ENCODE results near the gene BLOC1S2. TPM values are rescaled to one million over a fixed set of nuclear protein-coding genes. Genes with fewer than 3 reads are reported as not detected.

The BLOC1S2 gene
- total RNA-seq, 1 experiment from 2014 or later = 54.1 TPM

DNA sequence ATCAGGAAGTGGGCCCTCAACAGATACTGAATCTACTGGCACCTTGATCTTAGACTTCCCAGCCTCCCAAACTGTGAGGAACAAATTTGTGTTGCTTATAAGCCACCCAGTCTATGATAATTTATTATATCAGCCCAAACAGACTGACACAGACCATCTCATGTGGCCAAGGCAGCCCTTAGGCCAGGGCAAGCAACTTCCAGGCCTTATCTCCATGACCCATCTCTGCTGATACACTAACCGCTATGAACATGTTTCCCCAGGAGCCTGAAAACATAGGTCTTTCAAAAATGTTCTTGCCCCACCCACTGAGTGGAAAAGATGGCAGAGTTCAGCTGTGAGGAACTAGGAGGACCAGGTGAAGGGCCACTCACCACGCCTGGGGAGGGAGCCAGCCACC, 3.2 kb upstream of the BLOC1S2 start:
- ATAC-seq (no peak), DNase-seq (ENCODE audit: low spot score) (no peak)
- no peaks in the 10 kb centered on the region for H3K9me3 Mint-ChIP-seq
- H3K4me1 Mint-ChIP-seq = peaks cover 20% of the 10 kb centered on the region
- H3K27me3 Mint-ChIP-seq (ENCODE audit: low read depth) = peaks cover 8% of the 10 kb centered on the region
- no peaks in the 10 kb centered on the region for H3K36me3 Mint-ChIP-seq
- ChIA-PET POLR2A (no interaction called here), CTCF (no interaction called here)
- no peak overlapping the region for H3K4me3 Mint-ChIP-seq
- no peak for TF ChIP-seq NR1H2 (CRISPR knock-in tag; IDR thresholded peaks at IDR 0.05)
- TF ChIP-seq, protein P1, sequence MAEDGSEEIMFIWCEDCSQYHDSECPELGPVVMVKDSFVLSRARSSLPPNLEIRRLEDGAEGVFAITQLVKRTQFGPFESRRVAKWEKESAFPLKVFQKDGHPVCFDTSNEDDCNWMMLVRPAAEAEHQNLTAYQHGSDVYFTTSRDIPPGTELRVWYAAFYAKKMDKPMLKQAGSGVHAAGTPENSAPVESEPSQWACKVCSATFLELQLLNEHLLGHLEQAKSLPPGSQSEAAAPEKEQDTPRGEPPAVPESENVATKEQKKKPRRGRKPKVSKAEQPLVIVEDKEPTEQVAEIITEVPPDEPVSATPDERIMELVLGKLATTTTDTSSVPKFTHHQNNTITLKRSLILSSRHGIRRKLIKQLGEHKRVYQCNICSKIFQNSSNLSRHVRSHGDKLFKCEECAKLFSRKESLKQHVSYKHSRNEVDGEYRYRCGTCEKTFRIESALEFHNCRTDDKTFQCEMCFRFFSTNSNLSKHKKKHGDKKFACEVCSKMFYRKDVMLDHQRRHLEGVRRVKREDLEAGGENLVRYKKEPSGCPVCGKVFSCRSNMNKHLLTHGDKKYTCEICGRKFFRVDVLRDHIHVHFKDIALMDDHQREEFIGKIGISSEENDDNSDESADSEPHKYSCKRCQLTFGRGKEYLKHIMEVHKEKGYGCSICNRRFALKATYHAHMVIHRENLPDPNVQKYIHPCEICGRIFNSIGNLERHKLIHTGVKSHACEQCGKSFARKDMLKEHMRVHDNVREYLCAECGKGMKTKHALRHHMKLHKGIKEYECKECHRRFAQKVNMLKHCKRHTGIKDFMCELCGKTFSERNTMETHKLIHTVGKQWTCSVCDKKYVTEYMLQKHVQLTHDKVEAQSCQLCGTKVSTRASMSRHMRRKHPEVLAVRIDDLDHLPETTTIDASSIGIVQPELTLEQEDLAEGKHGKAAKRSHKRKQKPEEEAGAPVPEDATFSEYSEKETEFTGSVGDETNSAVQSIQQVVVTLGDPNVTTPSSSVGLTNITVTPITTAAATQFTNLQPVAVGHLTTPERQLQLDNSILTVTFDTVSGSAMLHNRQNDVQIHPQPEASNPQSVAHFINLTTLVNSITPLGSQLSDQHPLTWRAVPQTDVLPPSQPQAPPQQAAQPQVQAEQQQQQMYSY (CRISPR knock-in tag; IDR thresholded peaks at IDR 0.05) = no peak
- no peak for TF ChIP-seq ZNF423 (CRISPR knock-in tag; IDR thresholded peaks at IDR 0.05)
- no peak for TF ChIP-seq IRF2 (CRISPR knock-in tag; IDR thresholded peaks at IDR 0.05; ENCODE audit: borderline replicate concordance, low read depth)
- no peak for TF ChIP-seq ARID4B (CRISPR knock-in tag; IDR thresholded peaks at IDR 0.05; ENCODE audit: borderline replicate concordance)
- TF ChIP-seq GABPB1 (CRISPR knock-in tag; IDR thresholded peaks at IDR 0.05) = no peak
- TF ChIP-seq, protein P2, sequence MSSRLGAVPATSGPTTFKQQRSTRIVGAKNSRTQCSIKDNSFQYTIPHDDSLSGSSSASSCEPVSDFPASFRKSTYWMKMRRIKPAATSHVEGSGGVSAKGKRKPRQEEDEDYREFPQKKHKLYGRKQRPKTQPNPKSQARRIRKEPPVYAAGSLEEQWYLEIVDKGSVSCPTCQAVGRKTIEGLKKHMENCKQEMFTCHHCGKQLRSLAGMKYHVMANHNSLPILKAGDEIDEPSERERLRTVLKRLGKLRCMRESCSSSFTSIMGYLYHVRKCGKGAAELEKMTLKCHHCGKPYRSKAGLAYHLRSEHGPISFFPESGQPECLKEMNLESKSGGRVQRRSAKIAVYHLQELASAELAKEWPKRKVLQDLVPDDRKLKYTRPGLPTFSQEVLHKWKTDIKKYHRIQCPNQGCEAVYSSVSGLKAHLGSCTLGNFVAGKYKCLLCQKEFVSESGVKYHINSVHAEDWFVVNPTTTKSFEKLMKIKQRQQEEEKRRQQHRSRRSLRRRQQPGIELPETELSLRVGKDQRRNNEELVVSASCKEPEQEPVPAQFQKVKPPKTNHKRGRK (CRISPR knock-in tag; IDR thresholded peaks at IDR 0.05; ENCODE audit: borderline replicate concordance) = no peak
- TF ChIP-seq, protein P3, sequence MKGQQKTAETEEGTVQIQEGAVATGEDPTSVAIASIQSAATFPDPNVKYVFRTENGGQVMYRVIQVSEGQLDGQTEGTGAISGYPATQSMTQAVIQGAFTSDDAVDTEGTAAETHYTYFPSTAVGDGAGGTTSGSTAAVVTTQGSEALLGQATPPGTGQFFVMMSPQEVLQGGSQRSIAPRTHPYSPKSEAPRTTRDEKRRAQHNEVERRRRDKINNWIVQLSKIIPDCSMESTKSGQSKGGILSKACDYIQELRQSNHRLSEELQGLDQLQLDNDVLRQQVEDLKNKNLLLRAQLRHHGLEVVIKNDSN (CRISPR knock-in tag; IDR thresholded peaks at IDR 0.05) = no peak
- TF ChIP-seq E2F4 (CRISPR knock-in tag; IDR thresholded peaks at IDR 0.05; ENCODE audit: borderline replicate concordance, low read depth) = no peak
- no peak for TF ChIP-seq JAZF1 (CRISPR knock-in tag; IDR thresholded peaks at IDR 0.05)
- TF ChIP-seq, protein P4, sequence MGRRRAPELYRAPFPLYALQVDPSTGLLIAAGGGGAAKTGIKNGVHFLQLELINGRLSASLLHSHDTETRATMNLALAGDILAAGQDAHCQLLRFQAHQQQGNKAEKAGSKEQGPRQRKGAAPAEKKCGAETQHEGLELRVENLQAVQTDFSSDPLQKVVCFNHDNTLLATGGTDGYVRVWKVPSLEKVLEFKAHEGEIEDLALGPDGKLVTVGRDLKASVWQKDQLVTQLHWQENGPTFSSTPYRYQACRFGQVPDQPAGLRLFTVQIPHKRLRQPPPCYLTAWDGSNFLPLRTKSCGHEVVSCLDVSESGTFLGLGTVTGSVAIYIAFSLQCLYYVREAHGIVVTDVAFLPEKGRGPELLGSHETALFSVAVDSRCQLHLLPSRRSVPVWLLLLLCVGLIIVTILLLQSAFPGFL (CRISPR knock-in tag; IDR thresholded peaks at IDR 0.05; ENCODE audit: borderline replicate concordance) = no peak
- no peak overlapping the region for H3K27ac Mint-ChIP-seq

DNA sequence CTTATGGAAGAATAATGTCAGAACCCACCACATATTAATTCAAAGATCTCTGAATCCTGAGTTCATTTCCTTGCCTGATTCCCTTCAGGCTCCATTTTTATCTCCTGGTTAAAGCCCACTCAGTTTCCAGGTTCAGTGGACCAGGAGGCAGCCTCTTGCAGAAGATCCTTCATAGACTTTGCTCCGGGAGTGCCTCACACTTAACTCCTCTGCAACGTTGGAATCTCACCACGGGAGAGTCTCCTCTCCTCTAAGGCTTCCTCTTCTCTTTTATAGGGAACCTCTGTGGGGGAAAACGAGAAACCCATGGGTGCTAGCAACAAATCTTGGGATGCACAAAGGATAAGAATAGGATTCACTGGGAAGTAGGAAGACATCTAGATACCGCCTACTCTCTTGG, 1.7 kb upstream of the BLOC1S2 start:
- CTCF ChIA-PET = interaction anchor here (1.5 kb wide), 1 partner anchor 16 kb away, joined by 5 read pairs; no protein-coding TSS in a partner anchor
- no peak overlapping the region for H3K4me3 Mint-ChIP-seq
- ATAC-seq = no peak
- TF ChIP-seq, protein P5, sequence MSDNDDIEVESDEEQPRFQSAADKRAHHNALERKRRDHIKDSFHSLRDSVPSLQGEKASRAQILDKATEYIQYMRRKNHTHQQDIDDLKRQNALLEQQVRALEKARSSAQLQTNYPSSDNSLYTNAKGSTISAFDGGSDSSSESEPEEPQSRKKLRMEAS (CRISPR knock-in tag; IDR thresholded peaks at IDR 0.05) = no peak
- TF ChIP-seq ATF2 (CRISPR knock-in tag; IDR thresholded peaks at IDR 0.05; ENCODE audit: borderline replicate concordance, low read depth) (no peak), RORB (CRISPR knock-in tag; IDR thresholded peaks at IDR 0.05) (no peak), ZNF671 (CRISPR knock-in tag; IDR thresholded peaks at IDR 0.05) (no peak), NFATC4 (CRISPR knock-in tag; IDR thresholded peaks at IDR 0.05) (no peak), ZNF219 (CRISPR knock-in tag; IDR thresholded peaks at IDR 0.05; ENCODE audit: borderline replicate concordance) (no peak), ZNF232 (CRISPR knock-in tag; IDR thresholded peaks at IDR 0.05) (no peak), JAZF1 (CRISPR knock-in tag; IDR thresholded peaks at IDR 0.05) (no peak), ZNF263 (CRISPR knock-in tag; IDR thresholded peaks at IDR 0.05; ENCODE audit: low read depth) (no peak), MXD4 (CRISPR knock-in tag; IDR thresholded peaks at IDR 0.05; ENCODE audit: borderline replicate concordance) (no peak), PRRX2 (CRISPR knock-in tag; IDR thresholded peaks at IDR 0.05) (no peak)

More for the DNA sequence above, 1.7 kb upstream of the BLOC1S2 start:
- POLR2A ChIA-PET = no interaction called here
- Mint-ChIP-seq H3K4me1 (peaks cover 20% of the 10 kb centered on the region), H3K36me3 (peaks cover 3% of the 10 kb centered on the region; the same call in 1 of the 2 replicates), H3K9me3 (no peaks in the 10 kb centered on the region), H3K27ac (no peak overlapping the region), H3K27me3 (ENCODE audit: low read depth) (peaks cover 6% of the 10 kb centered on the region)
- no peak for DNase-seq (ENCODE audit: low spot score)
